Renal cortex interstitium (tissue), 11 donors: ENCODE data around the gene RBM47. TPM values are rescaled to one million over a fixed set of nuclear protein-coding genes. Genes with fewer than 3 reads are reported as not detected.

ENCODE experiments used
- DNase-seq, 11 donors: peaks; one replicate each; pipeline ENCODE4 v3.0.0-alpha.2; 2013; ENCODE audit warnings: low read depth in 9 of 11, low spot score in 4 of 11; ENCODE audit errors: extremely low read depth in 1 of 11
- polyA plus RNA-seq, 3 donors: library from polyadenylated mRNA; unstranded; fragments of 120-200 nt; gene quantifications; one replicate each; pipeline ENCODE4 v1.2.1, GENCODE V29; 2013; ENCODE audit not compliant: insufficient read length in 3 of 3

RBM47 gene
- polyA plus RNA-seq, 3 donors = 73.9 to 116 (median 87.4) TPM

- DNase-seq = no peak
Measured at GRCh38 chr4:40600850-40601249, 28.8 kb downstream of the RBM47 start.

GRCh38 chr4:40599431-40599830, 30.2 kb downstream of the RBM47 start:
- DNase-seq = no peak

- no peak for DNase-seq
Measured at GRCh38 chr4:40596522-40596921, 33.1 kb downstream of the RBM47 start.

- DNase-seq = no peak
Measured at GRCh38 chr4:40595981-40596380, 33.7 kb downstream of the RBM47 start.

GRCh38 chr4:40594261-40595178, 35.1 kb downstream of the RBM47 start:
- DNase-seq = no peak

- no peak for DNase-seq
Measured at GRCh38 chr4:40592034-40592433, 37.6 kb downstream of the RBM47 start.

GRCh38 chr4:40587826-40588225, 41.8 kb downstream of the RBM47 start:
- DNase-seq = no peak

- no peak for DNase-seq
Measured at GRCh38 chr4:40587351-40587750, 42.3 kb downstream of the RBM47 start.

GRCh38 chr4:40586729-40587128, 42.9 kb downstream of the RBM47 start:
- DNase-seq = no peak

GRCh38 chr4:40586034-40586433, 43.6 kb downstream of the RBM47 start:
- no peak for DNase-seq

GRCh38 chr4:40585201-40585799, 44.4 kb downstream of the RBM47 start:
- DNase-seq = no peak

- no peak for DNase-seq
Measured at GRCh38 chr4:40584517-40585141, 45.0 kb downstream of the RBM47 start.

- DNase-seq = peak in 6 of 11 donors; percentile 11 to 49 (median 46)
Measured at GRCh38 chr4:40583850-40584439, 45.7 kb downstream of the RBM47 start.

GRCh38 chr4:40582413-40582812, 47.3 kb downstream of the RBM47 start:
- no peak for DNase-seq

GRCh38 chr4:40581254-40582140, 48.2 kb downstream of the RBM47 start:
- no peak for DNase-seq

GRCh38 chr4:40579983-40580382, 49.7 kb downstream of the RBM47 start:
- no peak for DNase-seq

GRCh38 chr4:40577588-40578253, 51.9 kb downstream of the RBM47 start:
- no peak for DNase-seq
